Activated CD4-positive, alpha-beta T cell treated with anti-CD3 and anti-CD28 coated beads, Interleukin-10, Interleukin-2, amounts not matched to agents 100 ng/mL and 50 ng/mL, durations not matched to agents 16 hours and 8 hours (primary cell): Measurements from ENCODE around the gene RECQL.
"Not testable (repeated sequence)": the region's sequence is repeated elsewhere in the genome, so short reads cannot be mapped to it uniquely, and the experiment has no call there.

Experiments used
- DNase-seq: peaks from one replicate; pipeline ENCODE4 v3.0.0-alpha.2; 2020

The RECQL gene

GRCh38 chr12:21500786-21501257 is 613 bp downstream of the RECQL start:
- peak; percentile 9 for DNase-seq

DNA sequence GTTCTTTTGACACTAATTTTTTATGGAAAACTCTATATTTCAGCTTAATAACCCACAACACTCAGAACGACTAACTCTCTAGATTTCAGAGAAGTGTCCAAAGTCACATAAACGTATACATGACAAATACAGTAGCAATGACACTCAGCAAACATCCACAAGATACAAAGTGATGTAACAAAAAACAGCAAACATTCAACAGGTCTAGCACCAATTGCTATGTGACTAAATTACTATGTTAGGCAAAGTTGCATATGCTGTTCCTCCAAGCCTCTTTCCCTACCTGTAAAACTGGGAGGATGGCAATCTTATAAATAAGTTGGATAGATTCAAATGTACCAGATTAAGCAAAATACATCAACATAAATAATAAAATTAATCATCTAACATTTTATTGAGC is 1.7 kb downstream of the RECQL start:
- DNase-seq: no peak

DNA sequence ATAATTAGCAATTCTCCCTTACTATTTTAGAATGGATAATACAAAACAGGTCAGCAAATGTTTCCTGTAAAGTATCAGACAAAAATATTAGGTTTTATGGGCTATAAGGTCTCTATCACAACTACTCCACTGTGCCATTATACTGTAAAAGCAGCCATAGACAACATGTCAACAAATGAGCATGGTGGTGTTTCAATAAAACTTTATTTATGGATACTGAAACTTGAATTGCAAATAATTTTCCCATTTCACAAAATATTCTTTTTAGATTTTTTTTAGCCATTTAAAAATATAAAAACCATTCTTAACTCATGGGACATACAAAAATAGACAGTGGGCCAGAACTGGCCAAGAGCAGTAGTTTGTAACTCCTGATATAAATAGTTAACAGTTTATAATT is 15.4 kb downstream of the RECQL start:
- no peak for DNase-seq

GRCh38 chr12:21483531-21483930 is 17.9 kb downstream of the RECQL start:
- no peak for DNase-seq

DNA sequence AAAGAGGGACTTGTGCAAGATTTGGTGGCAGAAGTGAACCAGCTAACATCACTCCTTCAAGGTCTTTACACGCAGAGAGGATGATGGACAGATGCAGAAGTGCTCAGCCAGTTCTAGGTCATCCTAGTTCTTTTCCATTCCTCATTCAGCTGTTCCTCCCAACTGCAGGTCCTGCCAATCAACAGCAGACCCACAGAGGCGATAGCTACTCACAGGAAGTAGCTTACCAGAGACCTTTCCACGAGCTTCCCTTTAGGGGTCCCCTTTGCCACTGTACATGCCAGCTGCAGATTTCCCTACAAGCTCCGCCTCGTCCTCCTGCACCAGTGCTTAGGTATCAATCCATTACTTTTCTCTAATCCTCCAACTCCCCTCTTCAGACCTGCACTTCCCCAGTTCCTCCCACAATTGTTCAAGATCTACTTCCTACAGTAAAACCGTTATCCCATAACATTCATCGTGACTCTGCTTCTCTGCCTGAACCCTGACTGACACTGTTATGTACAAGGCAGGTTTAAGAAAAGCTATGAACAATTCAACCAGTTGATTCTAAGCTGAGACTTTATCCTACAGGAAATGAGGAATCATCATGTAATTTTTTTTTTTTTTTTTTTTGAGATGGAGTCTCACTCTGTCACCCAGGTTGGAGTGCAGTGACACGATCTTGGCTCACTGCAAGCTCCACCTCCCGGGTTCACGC is 22.5 kb downstream of the RECQL start:
- no peak for DNase-seq

- DNase-seq: peak; percentile 40
Observed at GRCh38 chr12:21476949-21477348, 24.5 kb downstream of the RECQL start.

GRCh38 chr12:21475552-21475951 is 25.9 kb downstream of the RECQL start:
- no peak for DNase-seq

GRCh38 chr12:21472197-21472823 is 29.1 kb downstream of the RECQL start:
- DNase-seq: no peak

DNA sequence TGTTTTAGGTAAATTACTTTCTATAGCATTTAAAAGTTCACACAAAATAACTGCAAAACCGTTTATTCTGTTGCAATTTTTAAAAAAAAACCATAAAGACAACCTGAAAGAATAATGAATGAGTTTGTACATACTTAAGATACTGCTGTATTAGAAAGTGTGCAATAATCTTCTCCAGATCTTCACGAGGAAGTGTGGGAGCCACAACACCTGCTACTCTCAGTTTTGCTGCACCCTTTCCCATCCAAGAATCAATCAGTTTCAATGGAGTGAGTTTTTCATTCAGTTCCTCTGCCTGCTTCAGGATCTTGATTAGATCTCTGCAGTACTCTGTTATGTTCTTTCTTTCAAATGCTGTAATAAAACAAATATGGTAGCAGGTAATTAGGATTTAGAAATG is 30.1 kb downstream of the RECQL start:
- no peak for DNase-seq

- DNase-seq: not testable (repeated sequence)
Observed at GRCh38 chr12:21467334-21467733, 34.1 kb downstream of the RECQL start.

GRCh38 chr12:21459474-21459873 is 42.0 kb downstream of the RECQL start:
- DNase-seq: no peak

DNA sequence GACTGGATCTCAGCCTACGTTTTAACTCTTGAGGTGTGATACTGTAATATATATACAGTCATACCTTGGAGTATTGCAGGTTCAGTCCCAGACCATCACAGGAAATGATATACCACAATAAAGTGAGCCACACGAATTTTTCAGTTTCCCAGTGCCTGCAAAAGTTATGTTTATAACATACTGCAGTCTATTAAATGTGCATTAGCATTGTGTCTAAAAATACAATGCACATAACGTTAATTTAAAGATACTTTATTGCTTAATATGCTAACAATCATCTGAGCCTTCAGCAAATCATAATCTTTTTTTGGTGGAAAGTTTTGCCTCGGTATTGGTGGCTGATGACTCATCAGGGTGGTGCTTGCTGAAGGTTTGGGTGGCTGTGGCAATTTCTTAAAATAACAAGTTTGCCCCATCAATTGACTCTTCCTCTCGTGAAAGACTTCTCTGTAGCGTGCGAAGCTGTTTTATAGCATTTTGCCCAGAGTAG is 45.1 kb downstream of the RECQL start:
- peak; percentile 87 for DNase-seq

DNA sequence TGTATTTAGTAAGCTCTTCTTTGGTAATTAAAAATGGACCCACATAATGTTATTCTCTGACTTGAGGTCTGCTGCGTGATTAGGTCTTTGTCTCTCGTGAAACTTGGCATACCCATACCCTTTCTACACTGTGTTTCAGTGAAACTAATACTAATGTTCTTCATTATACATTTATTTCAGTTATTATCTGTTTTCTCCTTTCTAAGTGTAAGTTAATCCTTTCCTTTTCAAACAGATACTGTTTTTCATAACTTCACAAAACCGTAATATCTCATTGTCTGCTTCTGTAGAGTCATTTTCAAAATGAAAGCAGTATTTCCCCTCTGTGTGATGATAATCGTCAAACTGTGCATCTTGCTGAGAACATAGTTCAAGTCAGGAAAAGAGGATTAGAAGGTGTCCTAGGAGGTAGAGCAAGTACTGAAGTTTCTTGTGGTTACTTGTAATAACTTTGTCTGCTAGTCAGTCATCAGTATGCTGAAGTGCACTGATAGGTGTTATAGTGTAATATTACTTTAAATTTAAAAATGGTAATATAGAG is 48.1 kb downstream of the RECQL start:
- DNase-seq: peak; percentile 87

DNA sequence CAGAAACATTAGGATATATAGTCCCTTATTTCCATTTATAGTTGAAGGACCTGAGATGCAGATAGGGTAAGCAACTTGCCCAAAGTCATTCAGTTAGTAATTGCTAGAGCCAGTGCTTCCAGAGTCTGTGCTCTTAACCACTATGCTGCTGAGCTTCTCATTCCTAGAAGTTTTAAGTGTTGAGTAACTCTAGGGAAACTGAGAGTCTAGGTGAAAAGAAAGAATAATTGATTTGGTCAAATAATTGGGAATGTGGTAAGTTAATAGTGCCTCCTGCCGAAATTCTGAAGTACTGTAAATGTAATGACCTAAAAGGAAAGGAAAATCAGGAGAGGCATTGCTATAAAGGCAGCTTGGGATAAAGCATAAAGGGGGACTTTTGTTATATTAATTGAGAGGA is 49.9 kb downstream of the RECQL start:
- DNase-seq: no peak

DNA sequence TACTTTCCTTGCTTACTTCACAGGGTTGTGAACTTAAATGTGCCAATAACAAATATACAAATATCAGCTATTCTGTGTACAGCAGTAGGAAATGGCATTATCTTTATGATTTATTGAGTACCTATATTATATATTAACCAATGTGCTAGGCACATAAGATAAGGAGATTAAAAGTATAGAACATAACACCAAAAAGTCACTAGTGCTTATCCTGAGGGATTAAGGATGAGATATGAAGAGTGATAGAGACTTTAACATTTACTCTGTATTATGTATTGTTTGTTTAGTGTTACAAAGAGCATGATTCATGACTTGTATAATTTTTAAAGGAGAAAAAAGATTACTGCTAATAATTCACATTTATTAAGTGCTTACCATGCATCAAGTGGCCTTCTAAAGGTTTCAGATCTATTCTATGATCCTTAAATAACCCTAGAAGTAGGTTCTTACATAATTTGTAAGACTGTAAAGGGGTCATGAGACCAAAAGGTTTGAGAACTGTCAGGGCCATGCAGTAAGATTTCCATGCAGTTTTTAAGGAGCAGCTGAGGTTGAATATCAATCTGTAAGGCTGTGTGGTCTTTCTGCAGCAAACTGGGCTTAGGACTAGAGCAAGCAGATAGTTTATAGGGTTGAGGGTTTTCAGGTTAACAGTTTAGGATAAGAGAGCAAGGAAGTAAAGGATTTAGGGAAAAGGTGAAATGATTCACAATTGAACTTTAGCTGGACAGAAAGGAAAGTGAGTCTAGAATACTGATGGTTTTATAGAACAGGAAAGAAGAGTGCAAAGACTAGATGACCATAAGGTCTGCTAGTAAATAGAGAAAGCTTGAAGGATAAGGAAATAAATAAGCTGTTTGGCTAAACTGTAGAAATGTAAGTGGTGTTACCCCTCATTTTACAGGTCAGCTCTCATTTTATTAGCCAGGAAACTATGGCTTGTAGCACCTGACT is 57.0 kb downstream of the RECQL start:
- no peak for DNase-seq

- no peak for DNase-seq
Observed at GRCh38 chr12:21439347-21439746, 62.1 kb downstream of the RECQL start.

- no peak for DNase-seq
Observed at GRCh38 chr12:21438643-21439042, 62.8 kb downstream of the RECQL start.

DNA sequence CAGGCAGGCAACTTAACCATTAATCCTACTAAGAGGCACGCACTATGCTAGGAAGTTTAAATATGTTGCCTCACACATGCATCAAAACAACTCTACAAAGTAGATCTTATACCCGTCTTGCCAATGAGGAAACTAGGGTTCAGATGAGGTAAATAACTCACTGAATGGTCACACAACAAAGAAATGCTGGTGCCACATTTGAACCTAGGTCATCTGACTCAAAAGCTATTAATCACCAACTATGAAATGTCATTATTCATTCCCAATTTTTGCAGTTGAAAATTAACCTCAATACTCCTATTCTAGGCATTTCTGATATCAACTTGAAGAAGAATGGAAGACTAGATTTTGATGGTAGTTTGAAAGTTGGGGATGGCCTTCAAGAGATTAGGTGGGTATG is 66.7 kb downstream of the RECQL start:
- no peak for DNase-seq

- no peak for DNase-seq
Observed at GRCh38 chr12:21433525-21433924, 67.9 kb downstream of the RECQL start.

- no peak for DNase-seq
Observed at GRCh38 chr12:21429994-21430393, 71.4 kb downstream of the RECQL start.

- no peak for DNase-seq
Observed at GRCh38 chr12:21428241-21428640, 73.2 kb downstream of the RECQL start.

- not testable (repeated sequence) for DNase-seq
Observed at GRCh38 chr12:21419009-21419699, 82.3 kb downstream of the RECQL start.
